GM21447 (cell line): ENCODE measurements around the gene ATAD2B.
"Not testable (repeated sequence)": the region's sequence is repeated elsewhere in the genome, so short reads cannot be mapped to it uniquely, and the experiment has no call there.

Experiments used
- ATAC-seq: cut with Tn5 transposase; IDR thresholded peaks from one replicate; pipeline ENCODE4 v1.9.1; 2021; ENCODE audit not compliant: unreplicated experiment

The ATAD2B gene

GRCh38 chr2:23794234-23794633 lies 132.7 kb downstream of the ATAD2B start:
- ATAC-seq = no peak

- ATAC-seq = no peak
Measured at GRCh38 chr2:23793476-23793875, 133.4 kb downstream of the ATAD2B start.

GRCh38 chr2:23791030-23791429 lies 135.9 kb downstream of the ATAD2B start:
- ATAC-seq = no peak

GRCh38 chr2:23789012-23789411 lies 137.9 kb downstream of the ATAD2B start:
- no peak for ATAC-seq

- peak; percentile 92 for ATAC-seq
Measured at GRCh38 chr2:23788100-23788499, 138.8 kb downstream of the ATAD2B start.

GRCh38 chr2:23784971-23785370 lies 142.0 kb downstream of the ATAD2B start:
- no peak for ATAC-seq

GRCh38 chr2:23782646-23783045 lies 144.3 kb downstream of the ATAD2B start:
- ATAC-seq = no peak

- no peak for ATAC-seq
Measured at GRCh38 chr2:23782126-23782525, 144.8 kb downstream of the ATAD2B start.

- ATAC-seq = not testable (repeated sequence)
Measured at GRCh38 chr2:23780465-23780864, 146.5 kb downstream of the ATAD2B start.

GRCh38 chr2:23777826-23778225 lies 149.1 kb downstream of the ATAD2B start:
- ATAC-seq = no peak

GRCh38 chr2:23776021-23776420 lies 150.9 kb downstream of the ATAD2B start:
- ATAC-seq = no peak

GRCh38 chr2:23772684-23773083 lies 154.2 kb downstream of the ATAD2B start:
- ATAC-seq = peak; percentile 69

- no peak for ATAC-seq
Measured at GRCh38 chr2:23772056-23772455, 154.9 kb downstream of the ATAD2B start.

GRCh38 chr2:23769364-23769763 lies 157.6 kb downstream of the ATAD2B start:
- no peak for ATAC-seq

- no peak for ATAC-seq
Measured at GRCh38 chr2:23767876-23768621, 158.9 kb downstream of the ATAD2B start.

- ATAC-seq = no peak
Measured at GRCh38 chr2:23762141-23762540, 164.8 kb downstream of the ATAD2B start.

GRCh38 chr2:23761638-23762037 lies 165.3 kb downstream of the ATAD2B start:
- ATAC-seq = no peak

GRCh38 chr2:23760736-23761135 lies 166.2 kb downstream of the ATAD2B start:
- ATAC-seq = no peak

- ATAC-seq = no peak
Measured at GRCh38 chr2:23757686-23758433, 169.1 kb downstream of the ATAD2B start.

- ATAC-seq = no peak
Measured at GRCh38 chr2:23756593-23757292, 170.2 kb downstream of the ATAD2B start.

GRCh38 chr2:23754970-23755369 lies 172.0 kb downstream of the ATAD2B start:
- ATAC-seq = no peak
